HT-29 (cell line): Measurements from ENCODE around the gene ACHE. TPM values are rescaled to one million over a fixed set of nuclear protein-coding genes. Genes with fewer than 3 reads are reported as not detected.

Source experiments
- DNase-seq: peaks from one replicate; pipeline ENCODE4 v3.0.0-alpha.2; 2015; ENCODE audit warnings: low spot score
- total RNA-seq: library from RNA; depleted of rRNA; stranded (reverse); fragments of >200 nt; shearing (Covaris generic); gene quantifications from 2 replicates; pipeline ENCODE4 v1.2.3, GENCODE V29; 2014

The ACHE gene
- total RNA-seq, 1 experiment from 2014 or later, result 1.1 TPM

- DNase-seq, result peak; percentile 65
Measured at GRCh38 chr7:100896732-100897608, 1.3 kb upstream of the ACHE start.

GRCh38 chr7:100895956-100896731 lies 456 bp upstream of the ACHE start:
- DNase-seq, result peak; percentile 32

- peak; percentile 34 for DNase-seq
Measured at GRCh38 chr7:100894860-100895700, 608 bp downstream of the ACHE start.

GRCh38 chr7:100893910-100894721 lies 1.6 kb downstream of the ACHE start:
- no peak for DNase-seq

GRCh38 chr7:100893318-100893895 lies 2.3 kb downstream of the ACHE start:
- no peak for DNase-seq

GRCh38 chr7:100892364-100893317 lies 3.0 kb downstream of the ACHE start:
- no peak for DNase-seq

GRCh38 chr7:100891568-100892247 lies 4.0 kb downstream of the ACHE start:
- DNase-seq, result no peak

- DNase-seq, result no peak
Measured at GRCh38 chr7:100890653-100891567, 4.8 kb downstream of the ACHE start.

- peak; percentile 28 for DNase-seq
Measured at GRCh38 chr7:100888988-100889750, 6.5 kb downstream of the ACHE start, which contains the start of gene UFSP1. Gene UFSP1, minus strand, starts transcription at chr7:100889715. Its CDS starts 444 bp downstream, at chr7:100889271.

- peak; percentile 36 for DNase-seq
Measured at GRCh38 chr7:100888291-100888987, 7.2 kb downstream of the ACHE start.

- peak; percentile 45 for DNase-seq
Measured at GRCh38 chr7:100887516-100888290, 8.0 kb downstream of the ACHE start.

- no peak for DNase-seq
Measured at GRCh38 chr7:100886936-100887515, 8.7 kb downstream of the ACHE start.

GRCh38 chr7:100886142-100886935 lies 9.3 kb downstream of the ACHE start:
- no peak for DNase-seq
